HepG2 (cell line): Measurements from ENCODE around the gene PRSS33. TPM values are rescaled to one million over a fixed set of nuclear protein-coding genes. Genes with fewer than 3 reads are reported as not detected.

Source experiments
- AGO2 ChIP-seq: fragments of 200-400 bp; formaldehyde crosslinking; optimal IDR thresholded peaks from 2 replicates; pipeline ENCODE3; 2017; ENCODE audit warnings: mild to moderate bottlenecking, low read depth, low read length, moderate library complexity
- NFAT5 ChIP-seq: sonication (generic); formaldehyde crosslinking; IDR thresholded peaks from 2 replicates; pipeline ENCODE4 v1.4.0; 2020; ENCODE audit warnings: missing genetic modification reagents
- POLR2A ChIP-seq, 2 experiments: IDR thresholded peaks; 2 replicates each; pipeline ENCODE4 v1.6.1; 2011; ENCODE audit warnings: low read depth in 2 of 2, low read length in 2 of 2, mild to moderate bottlenecking in 1 of 2, moderate library complexity in 1 of 2; ENCODE audit not compliant: insufficient read depth in 1 of 2
- RBFOX2 ChIP-seq: fragments of 200-400 bp; formaldehyde crosslinking; IDR thresholded peaks from 2 replicates; pipeline ENCODE4 v1.6.1; 2017; ENCODE audit warnings: low read depth, mild to moderate bottlenecking, low read length
- RFX1 ChIP-seq: fragments of 450-650 bp; IDR thresholded peaks from 2 replicates; pipeline ENCODE4 v1.6.1; 2017
- SPEN ChIP-seq: sonication (generic); formaldehyde crosslinking; IDR thresholded peaks from 2 replicates; pipeline ENCODE4 v1.5.1; 2020; ENCODE audit warnings: low read depth, mild to moderate bottlenecking, missing genetic modification reagents
- ZNF207 ChIP-seq: fragments of 450-650 bp; IDR thresholded peaks from 2 replicates; pipeline ENCODE4 v1.6.1; 2016; ENCODE audit warnings: antibody characterized with exemption, borderline replicate concordance
- polyA plus RNA-seq, 8 experiments: library from polyadenylated mRNA; depleted of rRNA in 3 of 8; stranded (reverse) in 7 of 8; unstranded in 1 of 8; fragments of >200 nt; fragmentation: Illumina TruSeq in 4 of 8; extraction: Trizol in 4 of 8; gene quantifications; 2 replicates each; pipeline versions ENCODE4 v1.2.1 to v1.2.3, GENCODE V29; 2011 to 2016; ENCODE audit warnings: low read depth in 4 of 8, missing spikeins in 1 of 8, mixed read lengths in 1 of 8; ENCODE audit not compliant: insufficient read depth in 1 of 8
- total RNA-seq, 5 experiments: library from RNA; depleted of rRNA; stranded (reverse); fragments of >200 nt; fragmentation: Illumina TruSeq; extraction: Trizol; gene quantifications; 2 replicates each; pipeline ENCODE4 v1.2.3, GENCODE V29; 2016; ENCODE audit warnings: low read depth in 1 of 5
- TF ChIP-seq, protein P1 (sequence below): IDR thresholded peaks from 2 replicates; pipeline ENCODE4 v1.6.1; 2016; ENCODE audit warnings: mild to moderate bottlenecking, missing biosample characterization, missing genetic modification reagents

PRSS33 gene
- total and polyA plus RNA-seq, 2 of the 13 experiments (the other 11 are each of a cell fraction or from before 2014, with no cell fraction given), result not detected

DNA sequence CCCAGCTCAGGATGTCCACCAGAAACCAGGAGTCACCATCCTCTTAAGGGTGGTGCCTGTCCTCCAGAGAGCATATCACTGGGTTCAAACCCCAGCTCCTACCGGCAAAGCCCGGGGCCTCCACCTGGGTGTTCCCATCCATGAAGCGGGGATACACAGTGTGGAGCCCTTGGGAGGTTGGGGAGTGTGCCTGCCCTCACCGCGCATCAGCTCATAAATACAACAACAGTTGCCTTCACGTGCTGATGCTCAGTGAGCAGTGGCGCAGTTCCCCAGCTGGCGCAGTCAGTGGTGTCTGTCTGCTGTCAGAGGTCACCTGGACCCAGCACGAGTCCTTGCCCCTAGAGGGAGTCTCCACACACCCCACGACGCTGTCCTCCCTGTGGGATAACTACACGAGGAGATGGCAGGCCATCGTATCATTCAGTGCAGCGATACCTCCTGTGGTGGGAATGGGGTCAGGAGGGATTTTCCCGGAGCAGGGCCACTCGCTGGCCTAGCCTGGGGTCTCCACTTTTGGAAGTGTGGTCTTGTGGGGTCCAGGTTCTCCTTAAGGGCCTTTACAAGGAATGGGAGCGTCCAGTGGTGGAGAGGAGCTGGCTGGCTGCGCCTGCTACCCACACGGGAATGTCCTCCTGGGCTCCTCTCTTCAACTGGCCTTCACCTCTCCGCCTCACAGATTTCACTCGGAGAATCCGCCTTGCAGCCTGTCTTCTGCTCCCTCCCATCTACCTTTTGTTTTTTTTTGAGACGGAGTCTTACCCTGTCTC is 8.0 kb downstream of the PRSS33 start (continued):
- no peak for TF ChIP-seq ZNF207
- TF ChIP-seq NFAT5 (CRISPR knock-in tag), result no peak
- TF ChIP-seq POLR2A (IDR thresholded peaks at IDR 0.05; ENCODE audit: insufficient read depth in 1 of 2, low read depth in 2 of 2, low read length in 2 of 2), result no peak; a peak in 2 of 4 replicates
- TF ChIP-seq AGO2, result peak; percentile 86
- TF ChIP-seq RFX1, result no peak
- TF ChIP-seq, protein P1, sequence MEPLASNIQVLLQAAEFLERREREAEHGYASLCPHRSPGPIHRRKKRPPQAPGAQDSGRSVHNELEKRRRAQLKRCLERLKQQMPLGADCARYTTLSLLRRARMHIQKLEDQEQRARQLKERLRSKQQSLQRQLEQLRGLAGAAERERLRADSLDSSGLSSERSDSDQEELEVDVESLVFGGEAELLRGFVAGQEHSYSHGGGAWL, result no peak
- TF ChIP-seq RBFOX2, result peak; percentile 35; the same call in 1 of the 2 replicates
- TF ChIP-seq SPEN (CRISPR knock-in tag), result 0 out of 2 replicates have a peak, but pooled peaks have one; percentile 29
